GM04503 (cell line): Measurements from ENCODE around the gene PPP6C.
"Not testable (repeated sequence)": the region's sequence is repeated elsewhere in the genome, so short reads cannot be mapped to it uniquely, and the experiment has no call there.

Source experiments
- DNase-seq: peaks from one replicate; pipeline ENCODE4 v3.0.0-alpha.2; 2012; ENCODE audit warnings: low read depth

PPP6C gene

DNA sequence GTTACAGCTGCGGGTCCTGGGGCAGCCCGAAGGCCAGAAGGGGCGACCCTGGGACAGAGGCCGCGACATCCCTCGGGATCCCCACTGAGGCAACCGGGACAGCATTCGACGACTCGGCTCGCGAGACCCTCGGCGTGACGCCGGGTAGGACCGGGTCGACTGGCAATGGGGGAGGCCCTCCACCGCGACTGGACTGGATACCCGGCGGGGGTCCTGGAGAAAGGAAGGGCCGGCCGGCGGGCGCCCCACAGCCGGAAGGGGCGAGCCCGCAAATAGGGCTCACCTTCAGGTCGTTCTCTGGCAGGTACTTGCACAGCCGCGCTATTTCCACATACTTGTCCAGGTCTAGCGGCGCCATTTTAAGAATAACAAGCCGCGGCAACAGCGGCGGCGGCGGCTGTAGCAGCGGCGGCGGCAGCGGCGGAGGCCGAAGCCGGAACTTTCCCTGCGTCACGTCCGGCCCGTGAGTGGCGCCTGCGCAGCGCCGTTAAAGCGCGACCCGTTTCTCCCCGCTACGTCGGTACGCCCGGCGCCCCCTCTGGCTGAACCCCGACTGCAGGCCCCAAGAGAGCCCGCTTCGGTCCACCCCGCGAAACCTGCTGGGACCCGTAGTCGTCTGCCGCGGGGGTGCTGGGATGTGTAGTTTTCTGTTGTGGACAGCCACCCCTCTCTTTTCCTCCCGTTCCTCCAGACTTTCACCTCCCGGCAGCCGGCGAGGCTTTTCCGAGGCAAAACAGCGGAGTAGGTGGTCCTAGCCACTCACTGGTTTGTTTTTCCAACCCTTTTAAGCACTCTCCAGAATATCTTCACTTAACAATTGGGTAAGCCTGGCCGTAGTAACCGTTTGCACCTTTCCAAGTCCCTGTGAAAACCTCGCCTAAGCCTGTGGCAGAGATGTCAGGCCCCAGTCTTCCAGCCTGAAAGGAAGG, at the start of gene PPP6C:
Gene PPP6C, minus strand, starts transcription at position 443 of the 929 bp plus-strand sequence. Its CDS starts 85 bp downstream, at position 358.
- peak; percentile 68 for DNase-seq

- DNase-seq, result no peak
These were observed 49.4 kb upstream of the PPP6C start for GRCh38 chr9:125238915-125239446.

DNA sequence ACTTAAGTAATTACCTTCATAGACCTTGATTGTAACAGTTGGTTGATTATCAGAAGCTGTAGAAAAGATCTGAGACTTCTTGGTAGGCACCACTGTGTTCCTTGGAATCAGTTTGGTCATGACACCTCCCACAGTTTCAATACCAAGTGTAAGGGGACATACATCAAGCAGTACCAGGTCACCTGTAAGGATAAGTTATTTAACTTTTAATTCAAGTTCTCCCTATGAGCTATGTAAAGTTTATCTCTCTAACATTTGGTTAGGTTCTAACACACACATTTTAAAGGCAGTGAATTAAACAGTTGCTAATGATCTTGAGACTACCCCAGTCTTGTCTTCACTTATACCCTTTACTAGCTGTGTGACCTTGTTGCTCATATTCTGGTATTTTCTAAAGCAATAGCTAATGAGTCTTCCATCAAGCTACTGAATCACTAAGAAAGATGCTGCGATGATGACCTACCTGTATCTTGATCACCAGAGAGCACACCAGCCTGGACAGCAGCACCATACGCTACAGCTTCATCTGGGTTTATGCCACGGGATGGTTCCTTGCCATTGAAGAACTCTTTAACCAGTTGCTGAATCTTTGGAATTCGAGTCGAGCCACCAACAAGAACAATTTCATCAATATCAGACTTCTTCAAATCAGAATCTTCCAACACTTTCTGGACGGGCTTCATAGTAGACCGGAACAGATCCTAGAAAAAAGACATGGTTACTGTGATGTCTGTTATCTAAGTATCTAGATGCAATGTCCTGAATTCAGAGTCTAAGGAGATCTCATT, 48.7 kb upstream of the PPP6C start:
- no peak for DNase-seq

DNA sequence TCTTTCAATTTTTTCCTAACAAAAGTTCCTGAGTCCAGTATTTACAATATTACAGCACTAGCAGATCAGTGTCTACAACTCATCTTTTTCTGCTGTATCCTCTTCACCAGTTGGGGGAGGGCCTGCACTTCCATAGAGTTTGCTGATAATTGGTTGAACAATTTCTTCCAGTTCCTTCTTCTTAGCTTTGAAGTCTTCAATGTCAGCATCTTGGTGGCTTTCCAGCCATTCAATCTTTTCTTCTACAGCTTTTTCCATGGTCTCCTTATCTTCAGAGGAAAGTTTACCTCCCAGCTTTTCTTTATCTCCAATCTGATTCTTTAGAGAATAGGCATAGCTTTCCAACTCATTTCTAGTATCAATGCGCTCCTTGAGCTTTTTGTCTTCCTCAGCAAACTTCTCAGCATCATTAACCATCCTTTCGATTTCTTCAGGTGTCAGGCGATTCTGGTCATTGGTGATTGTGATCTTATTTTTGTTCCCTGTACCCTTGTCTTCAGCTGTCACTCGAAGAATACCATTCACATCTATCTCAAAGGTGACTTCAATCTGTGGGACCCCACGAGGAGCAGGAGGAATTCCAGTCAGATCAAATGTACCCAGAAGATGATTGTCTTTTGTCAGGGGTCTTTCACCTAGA, 47.0 kb upstream of the PPP6C start:
- not testable (repeated sequence) for DNase-seq

DNA sequence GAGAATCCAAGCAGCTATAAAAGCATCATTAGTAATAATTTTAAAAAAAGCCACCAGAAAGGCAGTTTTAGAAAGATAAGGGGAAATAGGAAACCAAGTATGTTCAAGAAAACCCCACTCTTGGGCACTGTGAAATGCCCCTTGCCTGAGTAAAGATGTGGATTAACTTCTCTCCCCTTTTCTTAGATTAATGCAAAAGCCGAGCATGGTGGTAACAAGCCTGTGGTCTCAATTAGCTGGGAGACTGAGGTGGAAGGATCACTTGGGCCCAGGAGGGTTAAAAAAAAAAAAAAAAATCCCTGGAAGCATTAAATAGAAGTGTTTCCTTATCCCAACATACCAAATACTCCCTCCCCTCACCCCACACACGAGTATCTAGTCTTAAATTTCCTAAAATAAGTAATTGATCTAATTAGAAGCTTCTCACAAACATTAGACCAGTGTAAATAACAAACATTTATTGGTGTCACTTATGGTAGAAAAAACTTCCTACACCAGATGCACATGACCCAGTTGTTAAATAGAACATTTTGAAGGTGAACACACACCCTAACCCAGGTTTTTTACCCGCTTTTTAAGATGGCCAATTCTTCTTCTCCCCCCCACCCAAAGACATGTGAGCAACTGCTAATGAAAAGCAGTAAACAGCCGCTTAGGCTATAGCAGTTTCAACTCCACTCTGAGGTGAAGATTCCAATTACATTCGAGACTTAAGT, 46.4 kb upstream of the PPP6C start:
- DNase-seq, result no peak

DNA sequence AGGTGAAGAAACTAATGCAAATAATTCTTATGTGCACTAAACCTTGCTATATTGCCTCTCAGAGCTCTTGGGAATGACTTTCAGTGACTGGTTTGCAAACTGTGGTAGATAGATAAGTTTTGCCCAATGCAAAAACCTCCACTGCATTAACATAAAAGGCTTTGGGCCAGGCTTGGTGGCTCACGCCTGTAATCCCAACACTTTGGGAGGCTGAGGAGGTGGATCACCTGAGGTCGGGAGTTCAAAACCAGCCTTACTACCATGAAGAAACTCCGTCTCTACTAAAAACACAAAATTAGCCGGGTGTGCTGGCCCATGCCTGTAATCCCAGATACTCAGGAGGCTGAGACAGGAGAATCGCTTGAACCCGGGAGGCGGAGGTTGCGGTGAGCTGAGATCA, 44.5 kb upstream of the PPP6C start:
- DNase-seq, result not testable (repeated sequence)

DNA sequence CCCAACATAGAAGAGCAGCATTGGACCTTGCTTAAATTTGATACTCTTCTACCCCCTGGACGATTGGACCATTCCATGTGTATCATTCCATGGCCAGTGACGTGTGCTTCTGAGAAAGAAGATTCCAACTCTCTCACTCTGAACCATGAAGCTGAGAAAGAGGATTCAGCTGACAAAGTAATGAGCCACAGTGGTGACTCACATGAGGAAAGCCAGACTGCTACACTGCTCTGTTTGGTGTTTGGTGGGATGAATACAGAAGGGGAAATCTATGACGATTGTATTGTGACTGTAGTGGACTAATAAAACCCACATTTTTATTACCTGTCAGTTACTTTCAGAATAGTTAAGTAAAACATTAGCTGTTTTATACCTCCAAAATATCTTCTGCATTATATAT, 44.1 kb upstream of the PPP6C start:
- peak; percentile 98 for DNase-seq

DNA sequence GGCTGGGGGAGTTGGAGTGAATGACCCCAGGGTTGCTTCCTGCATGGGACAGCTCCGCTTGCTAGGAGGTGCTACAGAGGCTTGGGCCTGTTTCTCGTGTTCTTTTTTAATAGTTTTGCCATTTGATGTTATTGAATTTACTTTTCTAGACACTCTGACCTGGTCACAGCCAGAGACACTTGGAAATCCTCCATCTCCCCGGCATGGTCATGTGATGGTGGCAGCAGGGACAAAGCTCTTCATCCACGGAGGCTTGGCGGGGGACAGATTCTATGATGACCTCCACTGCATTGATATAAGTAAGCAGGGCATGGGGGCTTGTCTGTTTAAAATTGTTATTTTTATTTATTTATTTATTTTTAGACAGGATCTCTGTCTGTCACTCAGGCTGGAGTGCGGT, 38.2 kb upstream of the PPP6C start:
- no peak for DNase-seq

GRCh38 chr9:125224858-125225257, 35.3 kb upstream of the PPP6C start:
- not testable (repeated sequence) for DNase-seq

DNA sequence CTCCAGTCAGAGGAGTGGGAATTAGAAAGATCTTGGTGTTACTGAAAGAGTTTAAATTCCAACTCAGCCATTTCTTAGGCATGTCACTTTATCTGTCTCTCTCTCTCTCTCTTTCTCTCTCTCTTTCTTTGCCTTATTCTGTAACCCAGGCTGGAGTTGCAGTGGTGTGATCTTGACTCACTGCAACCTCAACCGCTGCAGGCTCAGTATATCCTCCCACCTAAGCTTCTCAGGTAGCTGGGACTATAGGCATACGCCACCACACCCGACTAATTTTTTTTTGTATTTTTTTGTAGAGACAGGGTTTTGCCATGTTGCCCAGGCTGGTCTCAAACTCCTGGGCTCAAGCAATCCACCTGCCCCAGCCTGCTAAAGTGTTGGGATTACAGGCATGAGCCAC, 29.0 kb upstream of the PPP6C start:
- DNase-seq, result no peak

DNA sequence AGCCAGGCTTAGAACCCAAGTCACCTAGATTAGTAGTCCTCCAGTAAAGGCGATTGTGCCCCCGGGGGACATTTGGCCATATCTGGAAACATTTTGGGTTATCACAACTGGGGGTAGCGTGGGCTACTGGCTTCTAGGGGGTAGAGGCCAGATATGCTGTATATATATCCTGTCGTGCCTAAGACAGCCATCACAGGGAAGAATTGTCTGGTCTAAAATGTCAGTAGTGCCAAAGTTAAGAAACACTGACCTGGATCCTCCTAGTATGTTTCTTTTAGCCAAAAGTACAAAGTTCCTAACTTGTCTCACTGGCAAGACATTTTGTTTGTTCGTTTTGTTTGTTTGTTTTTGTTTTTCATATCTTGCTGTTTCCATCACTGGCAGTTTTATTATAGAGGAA, 24.6 kb upstream of the PPP6C start:
- no peak for DNase-seq

DNA sequence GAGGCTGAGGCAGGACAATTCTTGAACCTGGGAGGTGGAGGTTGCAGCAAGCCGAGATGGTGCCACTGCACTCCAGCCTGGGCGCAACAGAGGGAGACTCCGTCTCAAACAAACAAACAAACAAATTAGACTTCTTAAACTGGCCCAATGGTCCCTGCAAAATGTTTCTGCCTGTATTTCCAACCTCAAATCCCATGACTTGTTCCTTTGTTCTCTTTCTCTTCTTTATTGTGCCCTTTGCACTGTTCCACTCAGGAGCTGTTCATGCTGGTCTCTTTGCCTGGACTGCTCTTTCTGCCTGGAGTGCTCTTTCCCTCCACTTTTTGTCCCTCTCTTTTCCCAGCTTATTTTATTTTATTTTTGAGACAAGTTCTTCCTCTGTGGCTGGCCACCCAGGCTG, 14.9 kb upstream of the PPP6C start:
- DNase-seq, result no peak

DNA sequence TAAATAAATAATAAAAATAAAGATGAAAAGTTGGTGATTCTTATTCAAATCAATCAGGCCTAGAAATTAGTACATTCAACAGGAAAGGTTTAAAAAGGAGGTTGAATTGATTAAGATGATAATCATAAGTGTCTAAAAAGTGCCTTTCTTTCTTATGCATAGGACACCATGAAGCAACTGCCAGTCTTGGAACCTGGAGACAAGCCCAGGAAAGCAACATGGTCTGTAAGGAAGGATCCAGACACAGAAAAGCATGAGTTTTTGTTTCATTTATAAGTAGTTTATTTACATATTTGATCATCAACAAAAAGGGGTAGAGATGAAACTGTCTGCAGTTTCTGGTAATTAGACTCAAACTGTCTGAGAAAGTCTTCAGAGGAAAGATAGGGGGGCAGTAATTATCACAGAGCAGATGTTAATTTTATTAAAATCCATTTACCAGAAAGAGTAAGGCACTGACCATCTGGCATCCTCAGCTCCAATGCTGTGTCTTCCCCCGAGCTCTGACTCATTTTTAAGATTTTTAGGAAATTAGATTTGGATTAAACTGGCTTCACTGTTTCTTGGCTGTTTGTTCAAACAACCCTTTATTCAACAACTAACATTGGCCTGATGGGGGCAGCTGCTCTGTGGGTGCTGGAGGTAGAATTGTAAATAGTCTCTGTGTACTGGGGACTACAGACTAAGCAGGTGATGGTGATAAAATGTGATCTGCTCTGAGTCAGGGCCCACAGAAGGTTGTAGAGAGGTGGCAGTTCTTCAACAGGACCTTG, 13.4 kb upstream of the PPP6C start:
- no peak for DNase-seq

DNA sequence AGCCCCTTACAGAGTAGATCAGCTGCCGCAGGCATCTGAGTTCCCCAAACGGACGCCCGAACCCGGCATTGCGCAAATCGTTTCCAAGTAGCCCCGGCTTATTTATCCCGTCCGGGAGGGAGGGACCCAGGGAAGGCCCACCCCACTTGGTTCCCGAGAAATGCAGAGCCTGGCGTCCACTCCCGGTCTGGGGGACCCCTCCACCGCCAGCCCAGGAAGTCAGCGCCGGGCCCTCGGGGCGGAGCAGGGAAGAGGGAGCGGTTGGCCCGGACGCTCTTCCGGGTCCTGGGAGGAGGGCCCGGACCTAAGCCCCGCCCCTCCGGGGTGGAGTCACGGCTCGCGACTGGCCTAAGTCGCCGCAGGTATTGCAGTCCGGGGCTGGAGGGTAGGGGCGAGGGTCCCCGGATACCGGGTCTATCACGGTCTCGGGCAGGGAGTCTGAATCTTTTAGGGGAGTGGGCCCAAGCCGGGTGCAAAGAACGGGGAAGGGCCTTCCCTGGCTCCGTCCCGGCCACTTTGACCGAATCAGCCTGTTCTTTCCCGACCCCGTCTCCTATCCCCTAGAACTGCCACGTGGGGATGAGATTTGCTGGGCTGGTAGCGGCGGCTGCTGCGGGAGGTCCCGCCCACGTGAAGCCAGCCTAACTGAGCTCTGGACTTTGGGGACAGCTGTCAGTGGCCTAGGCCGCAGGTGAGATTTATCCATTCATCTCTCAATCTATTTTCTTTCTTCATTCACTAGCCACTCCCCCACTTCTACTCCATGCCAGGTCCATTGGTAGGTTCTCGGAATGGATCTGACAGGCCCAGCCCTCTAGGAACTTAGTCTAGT, 10.8 kb upstream of the PPP6C start, which contains the start of gene RABEPK:
Gene RABEPK, plus strand, starts transcription at position 327 of the 832 bp plus-strand sequence. CDS start 2,472 bp downstream, outside the sequence.
- peak; percentile 70 for DNase-seq

- not testable (repeated sequence) for DNase-seq
These were observed 6.0 kb upstream of the PPP6C start for GRCh38 chr9:125195591-125195990.

GRCh38 chr9:125194466-125194865, 4.9 kb upstream of the PPP6C start:
- not testable (repeated sequence) for DNase-seq

- DNase-seq, result no peak
These were observed 778 bp upstream of the PPP6C start for GRCh38 chr9:125190361-125190801.

- no peak for DNase-seq
These were observed 617 bp downstream of the PPP6C start for GRCh38 chr9:125189011-125189360.

DNA sequence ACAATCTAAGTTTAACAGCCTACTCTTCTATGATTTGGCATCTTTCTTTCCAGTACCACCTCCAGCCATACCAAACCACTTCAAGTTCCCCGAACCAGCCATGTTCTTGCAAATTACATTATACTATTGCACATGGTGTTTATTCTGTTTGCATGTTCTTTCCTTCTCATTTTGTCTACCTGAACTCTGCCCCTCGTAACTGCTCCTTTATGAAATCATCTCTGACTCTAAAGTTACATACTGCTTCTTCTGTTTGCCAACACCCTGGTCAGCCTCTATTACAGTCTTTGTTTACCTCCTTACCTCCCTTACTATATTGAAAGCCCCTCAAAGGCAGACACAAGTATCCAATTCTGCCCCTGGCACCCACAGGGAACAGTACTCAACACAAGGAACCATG, 6.0 kb downstream of the PPP6C start:
- no peak for DNase-seq

DNA sequence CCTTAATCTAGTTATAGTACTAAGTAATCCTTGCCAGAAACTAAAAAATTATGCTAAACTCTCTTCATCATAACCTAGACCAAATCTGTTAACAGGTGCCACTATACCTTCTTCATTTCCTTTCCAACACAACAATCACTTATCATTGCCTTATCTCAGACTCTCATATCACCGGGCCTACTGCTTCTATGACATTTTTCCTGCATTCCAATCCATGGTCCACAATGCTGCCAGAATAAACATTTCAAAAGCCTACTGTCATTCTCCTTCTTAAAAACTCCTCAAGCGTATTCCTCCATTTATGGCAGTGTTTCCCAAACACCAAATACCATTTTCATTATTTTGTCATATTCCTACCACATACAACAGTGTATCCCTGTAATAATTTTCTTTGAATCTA, 6.5 kb downstream of the PPP6C start:
- no peak for DNase-seq
